Endothelial cell (in vitro differentiated cells): ENCODE data around the gene PAH. TPM values are rescaled to one million over a fixed set of nuclear protein-coding genes. Genes with fewer than 3 reads are reported as not detected.
A peak's percentile ranks its signal among the peaks of the same experiment; 100 is the strongest.
"Not testable (repeated sequence)": the region's sequence is repeated elsewhere in the genome, so short reads cannot be mapped to it uniquely, and the experiment has no call there.

ENCODE experiments used
- DNase-seq: peaks from one replicate; pipeline ENCODE4 v3.0.0; 2021; ENCODE audit warnings: low spot score
- H3K27ac Mint-ChIP-seq: one replicate; pipeline ENCODE4 v1.8.0; 2021; ENCODE audit warnings: mixed read lengths, inconsistent platforms; ENCODE audit not compliant: unreplicated experiment
- H3K27me3 Mint-ChIP-seq: one replicate; pipeline ENCODE4 v1.8.0; 2021; ENCODE audit warnings: mild to moderate bottlenecking, moderate library complexity, mixed read lengths, inconsistent platforms; ENCODE audit not compliant: unreplicated experiment
- H3K36me3 Mint-ChIP-seq: one replicate; pipeline ENCODE4 v1.8.0; 2021; ENCODE audit warnings: mild to moderate bottlenecking, low read depth, mixed read lengths, inconsistent platforms; ENCODE audit not compliant: unreplicated experiment
- H3K4me1 Mint-ChIP-seq: one replicate; pipeline ENCODE4 v1.8.0; 2021; ENCODE audit warnings: mild to moderate bottlenecking, mixed read lengths, inconsistent platforms; ENCODE audit not compliant: unreplicated experiment
- H3K4me3 Mint-ChIP-seq: one replicate; pipeline ENCODE4 v1.8.0; 2021; ENCODE audit warnings: mild to moderate bottlenecking, mixed read lengths, inconsistent platforms; ENCODE audit not compliant: unreplicated experiment
- H3K9me3 Mint-ChIP-seq: one replicate; pipeline ENCODE4 v1.8.0; 2021; ENCODE audit warnings: mixed read lengths, inconsistent platforms; ENCODE audit not compliant: unreplicated experiment
- total RNA-seq: library from RNA; stranded (reverse); fragmentation: NEBNext Ultra II Directional; extraction: Animal tissue kit (Norgen Biotek cat#: 25700); gene quantifications from one replicate; pipeline ENCODE4 v1.2.1, GENCODE V29; 2021; ENCODE audit not compliant: unreplicated experiment
- TF ChIP-seq, protein P1 (sequence below): fragments of 200-600 bp; sonication (generic); IDR thresholded peaks from one replicate; pipeline ENCODE4 v1.5.0; 2021; ENCODE audit warnings: antibody characterized with exemption; ENCODE audit not compliant: unreplicated experiment

The PAH gene
- total RNA-seq, 1 donor from 2014 or later, result not detected

DNA sequence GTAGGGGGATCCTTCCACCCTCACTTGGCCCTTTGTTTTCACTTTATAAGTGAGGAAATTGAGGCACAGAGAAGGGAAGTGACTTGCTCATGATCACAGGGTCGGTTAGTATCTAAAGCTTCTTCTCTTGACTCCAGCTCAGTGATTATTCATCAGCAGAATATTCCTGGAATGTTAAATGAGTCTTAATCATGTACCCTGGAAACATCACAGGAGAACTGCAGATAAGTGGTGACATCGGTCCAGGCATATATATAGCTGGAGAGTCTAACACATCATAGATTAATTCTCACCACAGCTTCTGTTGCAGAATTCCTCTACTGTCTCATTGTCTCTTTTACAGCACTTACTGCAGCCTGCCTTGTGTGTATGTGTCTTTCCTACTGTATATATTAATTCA, 69.9 kb downstream of the PAH start:
- H3K9me3 Mint-ChIP-seq, result no peaks in the 10 kb centered on the region
- peaks cover 7% of the 10 kb centered on the region for H3K27me3 Mint-ChIP-seq
- H3K36me3 Mint-ChIP-seq, result no peaks in the 10 kb centered on the region
- no peak for DNase-seq
- H3K27ac Mint-ChIP-seq, result no peak overlapping the region
- H3K4me3 Mint-ChIP-seq, result no peak overlapping the region
- TF ChIP-seq, protein P1, sequence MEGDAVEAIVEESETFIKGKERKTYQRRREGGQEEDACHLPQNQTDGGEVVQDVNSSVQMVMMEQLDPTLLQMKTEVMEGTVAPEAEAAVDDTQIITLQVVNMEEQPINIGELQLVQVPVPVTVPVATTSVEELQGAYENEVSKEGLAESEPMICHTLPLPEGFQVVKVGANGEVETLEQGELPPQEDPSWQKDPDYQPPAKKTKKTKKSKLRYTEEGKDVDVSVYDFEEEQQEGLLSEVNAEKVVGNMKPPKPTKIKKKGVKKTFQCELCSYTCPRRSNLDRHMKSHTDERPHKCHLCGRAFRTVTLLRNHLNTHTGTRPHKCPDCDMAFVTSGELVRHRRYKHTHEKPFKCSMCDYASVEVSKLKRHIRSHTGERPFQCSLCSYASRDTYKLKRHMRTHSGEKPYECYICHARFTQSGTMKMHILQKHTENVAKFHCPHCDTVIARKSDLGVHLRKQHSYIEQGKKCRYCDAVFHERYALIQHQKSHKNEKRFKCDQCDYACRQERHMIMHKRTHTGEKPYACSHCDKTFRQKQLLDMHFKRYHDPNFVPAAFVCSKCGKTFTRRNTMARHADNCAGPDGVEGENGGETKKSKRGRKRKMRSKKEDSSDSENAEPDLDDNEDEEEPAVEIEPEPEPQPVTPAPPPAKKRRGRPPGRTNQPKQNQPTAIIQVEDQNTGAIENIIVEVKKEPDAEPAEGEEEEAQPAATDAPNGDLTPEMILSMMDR, result no peak
- H3K4me1 Mint-ChIP-seq, result no peaks in the 10 kb centered on the region

DNA sequence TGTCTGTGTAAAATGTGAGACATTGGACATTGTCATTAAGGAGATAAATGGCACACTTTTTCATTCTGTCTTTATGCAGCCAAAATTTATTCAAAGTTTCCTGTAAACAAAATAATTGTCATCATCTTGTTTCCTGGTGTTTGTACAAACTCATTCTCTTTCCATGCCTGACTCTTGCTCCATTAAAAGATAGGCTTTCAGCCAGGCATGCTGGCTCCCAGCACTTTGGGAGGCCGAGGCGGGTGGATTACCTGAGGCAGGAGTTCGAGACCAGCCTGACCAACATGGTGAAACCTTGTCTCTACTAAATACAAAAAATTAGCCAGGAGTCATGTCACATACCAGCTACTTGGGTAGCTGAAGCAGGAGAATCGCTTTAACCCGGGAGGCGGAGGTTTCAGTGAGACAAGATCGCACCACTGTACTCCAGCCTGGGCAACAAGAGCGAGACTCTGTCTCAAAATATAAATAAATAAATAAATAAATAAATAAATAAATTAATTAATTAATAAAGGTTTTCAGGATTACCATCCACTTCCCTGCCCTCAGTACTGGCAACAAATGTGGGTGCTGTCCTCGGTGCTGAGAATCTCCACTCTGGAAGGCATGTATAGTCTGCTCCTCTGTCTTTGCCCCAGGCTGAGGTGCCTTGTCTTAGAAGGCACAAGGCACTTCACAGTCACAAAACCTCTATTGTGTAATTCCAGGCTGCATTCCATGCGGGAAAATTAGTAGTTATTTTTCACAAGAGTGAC, 83.2 kb downstream of the PAH start:
- DNase-seq, result peak; percentile 63
- TF ChIP-seq, protein P1, result no peak
- no peak overlapping the region for H3K4me3 Mint-ChIP-seq

DNA sequence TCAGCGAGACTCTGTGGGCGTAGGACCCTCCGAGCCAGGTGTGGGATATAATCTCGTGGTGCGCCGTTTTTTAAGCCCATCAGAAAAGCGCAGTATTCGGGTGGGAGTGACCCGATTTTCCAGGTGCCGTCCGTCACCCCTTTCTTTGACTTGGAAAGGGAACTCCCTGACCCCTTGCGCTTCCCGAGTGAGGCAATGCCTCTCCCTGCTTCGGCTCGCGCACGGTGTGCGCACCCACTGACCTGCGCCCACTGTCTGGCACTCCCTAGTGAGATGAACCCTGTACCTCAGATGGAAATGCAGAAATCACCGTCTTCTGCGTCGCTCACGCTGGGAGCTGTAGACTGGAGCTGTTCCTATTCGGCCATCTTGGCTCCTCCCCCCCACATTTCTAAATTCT, 84.2 kb downstream of the PAH start:
- not testable (repeated sequence) for H3K9me3 Mint-ChIP-seq, DNase-seq, H3K27me3 Mint-ChIP-seq, H3K27ac Mint-ChIP-seq, H3K4me1 Mint-ChIP-seq, H3K36me3 Mint-ChIP-seq, H3K4me3 Mint-ChIP-seq

More for the DNA sequence above, 83.2 kb downstream of the PAH start:
- H3K27me3 Mint-ChIP-seq, result no peaks in the 10 kb centered on the region
- no peaks in the 10 kb centered on the region for H3K36me3 Mint-ChIP-seq
- no peaks in the 10 kb centered on the region for H3K4me1 Mint-ChIP-seq
- no peak overlapping the region for H3K27ac Mint-ChIP-seq
- H3K9me3 Mint-ChIP-seq, result no peaks in the 10 kb centered on the region

DNA sequence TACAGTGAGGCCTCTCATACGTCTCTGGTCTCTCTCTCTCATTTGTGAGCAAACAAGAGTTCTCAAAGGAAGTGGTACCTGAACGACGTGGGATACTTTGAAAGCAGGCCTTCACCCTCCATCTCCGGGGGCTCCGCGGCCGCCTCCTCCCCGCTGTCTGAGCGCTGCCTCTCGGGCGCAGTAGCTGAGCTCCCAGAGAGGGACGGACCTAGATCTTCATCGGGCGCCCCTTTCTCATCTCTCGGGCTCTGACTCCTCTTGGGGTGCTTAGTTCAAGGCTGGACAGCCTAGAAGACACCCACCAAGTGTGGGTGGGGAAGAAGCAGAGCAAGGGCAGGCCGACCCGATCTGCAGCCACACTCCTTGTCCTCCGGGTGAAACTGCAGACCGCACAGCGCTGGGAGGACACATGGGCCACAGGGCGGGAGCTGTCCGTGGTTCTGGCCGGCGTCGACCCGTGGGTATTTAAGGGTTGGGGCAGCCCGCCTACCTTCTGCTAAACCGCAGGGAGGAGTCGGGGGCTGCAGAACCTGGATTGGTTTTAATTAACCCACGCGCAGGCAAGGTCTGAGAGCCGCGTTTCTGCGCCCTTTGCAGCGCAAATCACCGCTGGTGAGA, 92.7 kb downstream of the PAH start:
- no peaks in the 10 kb centered on the region for H3K36me3 Mint-ChIP-seq
- TF ChIP-seq, protein P1, result no peak
- H3K4me3 Mint-ChIP-seq, result no peak overlapping the region
- no peaks in the 10 kb centered on the region for H3K9me3 Mint-ChIP-seq
- no peak overlapping the region for H3K27ac Mint-ChIP-seq
- peak; percentile 86 for DNase-seq
- H3K27me3 Mint-ChIP-seq, result peaks cover 4% of the 10 kb centered on the region
- H3K4me1 Mint-ChIP-seq, result peaks cover 4% of the 10 kb centered on the region

DNA sequence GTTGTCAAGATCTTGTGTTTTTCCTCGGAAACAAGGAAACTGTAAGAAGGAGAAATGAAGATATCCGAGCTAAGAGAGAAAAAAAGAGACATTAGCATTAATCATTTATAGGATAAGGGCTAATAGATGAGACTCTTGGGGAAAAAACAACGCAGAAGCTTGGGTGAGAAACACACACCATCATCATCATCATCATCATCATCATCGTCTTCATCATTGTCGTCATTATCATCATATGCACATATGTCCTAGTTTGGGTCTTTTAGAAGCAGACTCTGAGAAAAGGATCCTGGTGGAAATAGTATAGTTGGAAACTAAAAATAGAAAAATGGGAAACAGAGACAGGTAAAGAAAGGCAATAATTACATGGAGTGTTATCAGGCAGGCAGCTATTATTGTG, 95.9 kb downstream of the PAH start:
- no peaks in the 10 kb centered on the region for H3K36me3 Mint-ChIP-seq
- TF ChIP-seq, protein P1, result no peak
- H3K4me3 Mint-ChIP-seq, result no peak overlapping the region
- H3K4me1 Mint-ChIP-seq, result peaks cover 4% of the 10 kb centered on the region
- peaks cover 4% of the 10 kb centered on the region for H3K27me3 Mint-ChIP-seq
- H3K27ac Mint-ChIP-seq, result no peak overlapping the region
- no peak for DNase-seq
- no peaks in the 10 kb centered on the region for H3K9me3 Mint-ChIP-seq
